CD4-positive, alpha-beta T cell treated with Interleukin-17A for 4 hours (primary cell): ENCODE data around the gene FGF4.

ENCODE experiments used
- DNase-seq: peaks from one replicate; pipeline ENCODE4 v3.0.0-alpha.2; 2020; ENCODE audit warnings: mixed read lengths

The FGF4 gene, protein sequence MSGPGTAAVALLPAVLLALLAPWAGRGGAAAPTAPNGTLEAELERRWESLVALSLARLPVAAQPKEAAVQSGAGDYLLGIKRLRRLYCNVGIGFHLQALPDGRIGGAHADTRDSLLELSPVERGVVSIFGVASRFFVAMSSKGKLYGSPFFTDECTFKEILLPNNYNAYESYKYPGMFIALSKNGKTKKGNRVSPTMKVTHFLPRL

DNA sequence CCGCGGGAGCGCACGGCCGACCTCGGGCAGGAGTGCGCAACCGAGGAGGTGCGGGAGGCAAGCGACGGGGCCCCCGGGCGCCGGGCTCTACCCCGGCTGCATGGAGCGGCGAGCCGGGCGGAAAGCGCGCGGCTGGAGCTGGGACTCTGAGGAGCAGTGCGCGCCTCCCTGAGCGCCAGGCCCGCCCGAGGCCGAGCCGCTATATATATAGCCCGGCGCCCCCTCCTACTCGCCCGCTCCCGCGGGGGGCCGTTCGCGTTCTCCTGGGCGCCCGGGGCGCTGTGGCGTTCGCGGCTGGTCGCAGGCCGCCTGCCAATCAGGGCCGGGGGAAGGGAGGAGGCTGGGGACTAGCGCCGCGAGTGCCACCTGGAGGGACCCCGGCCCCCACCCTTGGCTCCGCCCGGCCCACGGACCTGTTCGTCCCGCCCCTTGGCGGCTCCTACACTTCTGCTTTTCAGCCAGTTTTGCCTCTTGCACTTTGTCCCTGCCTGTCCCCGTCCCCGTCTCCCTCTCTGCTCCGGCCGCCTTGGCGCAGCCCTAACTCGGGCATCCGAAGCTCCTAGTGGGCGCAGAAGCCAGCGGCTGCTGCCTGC is at the start of gene FGF4:
FGF4 (minus strand) TSS at position 179 of the 593 bp plus-strand sequence. CDS start 257 bp downstream, outside the sequence.
- DNase-seq = no peak

DNA sequence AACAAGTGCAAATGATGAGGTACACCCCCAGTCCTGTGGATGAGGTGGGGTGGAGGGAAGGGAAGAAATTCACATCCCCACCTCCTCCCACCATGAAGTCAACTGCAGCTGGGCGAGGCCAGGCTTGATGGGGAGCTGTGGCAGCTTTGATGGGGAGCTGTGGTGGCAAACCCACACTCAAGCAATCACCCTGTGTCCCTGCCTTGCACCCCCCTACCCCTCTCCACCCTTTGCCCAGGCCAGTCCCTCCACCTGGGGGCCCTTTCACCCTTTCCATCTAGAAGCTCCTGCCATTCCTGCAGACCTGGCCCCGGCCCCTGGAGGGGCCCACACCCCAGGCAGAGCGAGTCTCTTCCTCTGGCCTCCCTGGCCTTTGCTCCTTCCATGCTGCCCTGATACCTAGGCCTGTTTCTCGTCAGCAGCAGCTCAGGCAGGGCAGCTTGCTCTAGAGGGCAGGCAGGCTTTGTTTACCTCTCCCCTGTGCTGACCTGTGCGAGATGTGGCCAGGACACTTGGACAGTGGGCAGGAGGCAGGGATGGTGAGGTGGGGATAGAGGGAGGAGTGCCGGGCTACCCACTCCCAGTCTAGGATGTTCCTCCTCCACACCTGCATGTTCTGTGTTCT is 48.6 kb upstream of the FGF4 start:
- no peak for DNase-seq

DNA sequence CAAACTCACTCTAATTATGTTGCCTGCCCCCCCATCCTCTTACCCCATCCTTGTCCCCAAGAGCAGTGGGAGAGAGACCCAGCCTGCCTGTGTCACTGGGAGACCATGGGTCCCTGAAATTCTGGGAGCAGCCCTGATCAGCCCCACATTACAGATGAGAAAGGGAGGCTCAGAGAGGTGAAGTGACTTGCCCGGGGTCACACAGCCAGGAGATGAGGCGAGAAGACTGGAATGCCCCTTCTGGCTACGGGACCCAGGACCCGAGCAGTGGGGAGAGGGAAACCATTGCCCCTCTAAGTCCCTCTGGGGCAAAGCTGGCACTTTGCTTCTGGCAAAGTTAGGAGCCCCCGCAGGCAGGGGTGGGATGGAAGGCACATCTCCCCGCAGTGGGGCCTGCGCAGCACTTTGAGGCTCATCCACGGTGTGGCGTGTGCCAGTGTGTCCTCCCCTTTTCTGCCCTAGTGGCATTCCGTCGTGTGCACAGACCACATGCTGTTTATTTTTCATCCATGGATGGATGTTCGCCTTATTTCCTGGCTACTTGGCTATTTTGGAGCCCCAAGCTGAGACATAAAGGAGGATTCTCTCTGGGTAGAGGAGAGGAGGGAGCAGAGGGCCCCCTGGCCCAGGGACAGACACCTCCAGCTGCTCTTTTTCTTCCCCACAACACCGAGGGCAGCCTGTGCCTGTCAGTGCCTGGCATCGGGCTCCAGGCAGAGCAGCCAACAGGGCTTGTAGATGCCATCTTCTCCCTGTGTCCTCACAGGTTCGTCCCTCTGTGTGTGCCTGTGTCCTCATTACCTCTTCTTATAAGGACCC is 47.7 kb upstream of the FGF4 start:
- DNase-seq = no peak

DNA sequence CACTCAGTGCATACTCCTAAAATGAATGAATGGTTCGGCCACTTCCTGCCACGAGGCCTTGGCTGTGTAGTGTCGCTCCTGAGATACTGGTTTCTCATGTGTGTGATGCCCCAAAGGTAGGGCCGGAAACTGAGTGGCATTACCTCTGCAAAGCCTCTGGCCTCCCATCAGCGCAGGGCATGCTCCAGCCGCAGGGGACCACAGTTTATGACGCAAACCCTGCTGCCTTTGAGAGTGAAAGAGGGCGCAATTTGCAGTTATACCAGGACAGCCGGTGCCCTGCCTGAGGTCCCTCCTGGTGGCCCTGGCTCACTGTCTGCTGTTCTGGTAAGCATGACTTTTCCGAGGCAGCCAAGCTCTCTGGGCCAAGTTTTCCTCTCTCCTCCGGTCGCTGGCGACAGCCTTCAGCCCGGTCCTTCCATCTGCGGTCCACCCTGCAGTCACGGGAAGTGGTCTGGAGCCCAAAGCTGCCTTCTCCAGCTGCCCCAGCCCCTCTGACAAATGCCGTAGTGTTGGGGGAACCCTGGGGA is 46.4 kb upstream of the FGF4 start:
- no peak for DNase-seq

DNA sequence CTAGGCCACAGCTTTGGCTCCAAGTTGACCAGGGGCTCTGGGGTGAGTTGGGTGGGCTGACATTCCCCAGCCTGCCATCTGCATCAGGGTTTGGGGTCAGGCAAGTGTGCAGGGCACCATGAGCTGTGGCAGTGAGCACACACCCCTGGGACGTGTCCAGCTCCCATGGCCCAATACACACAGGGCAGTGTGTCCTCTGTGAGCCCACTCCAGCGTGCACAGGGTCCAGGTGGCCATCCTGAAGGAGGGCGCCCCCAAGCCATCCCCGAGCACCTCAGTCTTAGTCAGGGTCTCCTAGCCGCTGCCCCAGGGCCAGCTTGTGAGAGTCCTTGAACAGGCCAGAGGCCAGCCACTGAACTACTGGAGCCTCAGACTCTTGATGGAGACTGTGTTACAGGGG is 45.3 kb upstream of the FGF4 start:
- DNase-seq = no peak

DNA sequence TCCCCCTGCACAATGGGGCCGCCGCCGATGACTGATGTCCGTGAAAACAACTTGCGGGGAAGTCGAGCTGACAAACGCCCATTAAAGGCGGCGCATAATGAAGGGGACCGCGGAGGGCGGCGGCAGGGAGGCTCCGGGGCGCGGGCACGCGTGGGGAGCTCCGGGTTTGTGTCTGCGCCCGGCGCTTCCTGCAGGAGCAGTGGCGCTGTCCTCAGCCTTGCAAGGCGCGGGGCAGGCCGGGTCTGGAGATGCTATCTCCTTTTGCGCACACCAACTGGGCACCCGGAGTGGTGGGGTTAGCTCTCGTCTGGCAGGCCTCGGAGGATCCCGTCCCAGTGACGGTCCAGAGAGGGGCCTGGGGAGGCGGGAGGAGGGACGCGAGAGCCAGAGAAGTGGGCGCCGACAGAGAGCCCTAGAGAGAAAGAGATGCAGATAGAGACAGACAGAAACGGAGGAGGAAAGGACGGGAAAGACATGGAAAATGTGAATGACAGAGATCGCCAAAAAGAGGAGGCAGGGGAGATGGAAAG is 44.5 kb upstream of the FGF4 start:
- no peak for DNase-seq

DNA sequence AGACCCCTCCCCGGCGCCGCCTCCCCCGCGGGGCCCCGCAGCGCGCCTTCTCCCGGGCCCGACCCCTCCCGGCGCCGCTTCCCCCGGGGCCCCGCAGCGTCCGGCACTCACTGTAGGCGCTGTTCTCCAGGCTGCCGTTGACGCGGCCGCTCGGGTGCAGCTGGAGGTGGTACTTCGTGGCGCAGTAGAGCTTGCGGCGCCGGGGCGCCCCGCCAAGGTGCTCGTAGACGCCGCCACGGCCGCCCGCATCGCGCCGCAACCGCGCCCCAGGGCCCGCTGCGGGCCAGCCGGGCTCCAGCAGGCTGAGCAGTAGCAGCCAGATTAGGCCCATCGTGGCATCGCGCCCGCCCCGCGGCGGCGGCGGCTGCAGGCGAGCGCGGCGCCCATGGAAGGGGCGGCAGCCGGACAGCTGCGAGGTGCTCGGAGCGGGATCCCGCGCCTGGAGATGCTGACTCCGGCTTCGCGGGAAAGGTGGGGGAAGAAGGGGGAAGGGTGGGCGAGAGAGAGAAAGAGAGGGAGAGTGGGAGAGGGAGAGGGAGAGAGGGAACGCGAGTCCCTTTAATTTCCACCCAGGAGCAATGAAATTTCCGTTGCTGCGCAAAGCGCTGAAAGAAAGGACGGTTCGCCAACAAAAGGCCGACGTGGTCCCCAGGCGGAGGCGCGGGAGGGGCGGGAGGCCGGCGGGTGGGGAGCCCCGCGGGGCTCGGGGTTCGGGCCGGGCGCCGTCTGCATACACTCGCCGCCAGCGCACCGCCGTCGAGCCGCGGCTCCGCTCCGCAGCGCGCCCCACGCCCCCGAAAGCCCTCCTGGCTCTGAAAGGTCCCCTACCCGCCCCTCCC is 43.7 kb upstream of the FGF4 start, which contains the start of gene FGF3:
FGF3 (minus strand) TSS at position 814 of the 839 bp plus-strand sequence; CDS start at position 331, 483 bp downstream.
- DNase-seq = no peak

DNA sequence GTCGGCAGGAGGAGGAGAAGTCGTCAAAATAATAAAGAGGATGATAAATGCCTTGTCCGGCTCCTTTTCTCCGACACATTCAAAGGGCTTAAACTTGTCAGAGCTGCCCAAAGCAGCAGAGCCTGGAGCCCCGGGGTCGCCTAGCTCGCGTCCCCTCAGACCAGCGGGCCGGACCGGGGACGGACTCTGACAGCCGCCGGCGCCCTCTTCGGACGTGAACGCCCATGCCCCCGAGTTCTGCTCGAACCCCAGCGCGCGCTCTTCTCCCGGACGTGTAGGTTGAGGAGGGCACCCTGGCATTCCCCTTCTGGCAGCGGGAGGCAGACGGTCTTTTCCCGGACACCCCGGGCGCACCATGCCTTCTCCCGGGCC is 43.1 kb upstream of the FGF4 start:
- DNase-seq = no peak

DNA sequence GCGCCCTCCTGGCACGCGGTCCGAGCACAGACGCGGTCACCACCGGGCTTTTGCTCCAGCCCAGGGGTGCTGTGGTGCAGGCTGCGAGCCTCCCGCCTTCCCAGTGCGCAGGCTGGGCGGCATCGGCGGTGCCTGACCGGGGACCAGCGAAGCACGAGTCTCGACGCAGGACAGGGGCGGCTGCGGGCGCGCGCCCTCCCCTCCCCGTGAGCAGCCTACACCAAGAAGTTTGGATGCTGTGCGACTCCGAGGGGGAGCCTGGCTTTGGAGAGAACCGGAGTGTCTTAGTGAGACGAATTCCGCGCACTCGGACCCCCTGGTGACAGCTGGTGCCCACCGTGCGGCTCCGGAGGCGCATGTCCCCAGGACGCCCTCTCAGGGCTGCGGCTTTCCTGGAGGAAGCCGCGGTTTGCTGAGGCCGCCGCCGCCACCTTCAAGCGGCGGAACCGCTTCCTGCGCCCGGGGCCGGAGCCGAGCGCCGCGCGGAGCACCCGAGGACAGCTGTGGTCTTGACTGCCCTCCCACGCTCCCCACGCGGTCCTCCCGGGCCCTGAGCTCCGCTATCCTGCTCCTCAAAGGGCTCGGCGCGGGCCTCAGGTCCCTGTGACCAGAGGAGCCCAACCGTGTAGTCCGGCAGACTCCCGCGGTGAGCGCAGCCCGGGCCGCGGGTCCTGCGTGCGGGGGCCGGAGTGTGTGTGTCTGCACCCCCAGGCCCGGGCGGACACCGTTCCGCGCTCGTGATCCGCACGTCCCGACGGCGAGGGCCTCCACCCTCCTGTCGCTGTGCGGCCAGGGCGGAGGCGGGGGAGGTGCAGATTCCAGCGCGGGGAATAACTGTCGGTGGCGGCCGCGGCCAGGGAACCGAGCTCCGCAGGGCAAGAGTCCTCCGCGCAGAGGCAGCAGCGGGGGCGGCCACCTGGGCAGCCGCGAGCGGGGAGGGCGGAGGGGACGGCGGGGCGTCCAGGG is 42.4 kb upstream of the FGF4 start:
- DNase-seq = no peak

DNA sequence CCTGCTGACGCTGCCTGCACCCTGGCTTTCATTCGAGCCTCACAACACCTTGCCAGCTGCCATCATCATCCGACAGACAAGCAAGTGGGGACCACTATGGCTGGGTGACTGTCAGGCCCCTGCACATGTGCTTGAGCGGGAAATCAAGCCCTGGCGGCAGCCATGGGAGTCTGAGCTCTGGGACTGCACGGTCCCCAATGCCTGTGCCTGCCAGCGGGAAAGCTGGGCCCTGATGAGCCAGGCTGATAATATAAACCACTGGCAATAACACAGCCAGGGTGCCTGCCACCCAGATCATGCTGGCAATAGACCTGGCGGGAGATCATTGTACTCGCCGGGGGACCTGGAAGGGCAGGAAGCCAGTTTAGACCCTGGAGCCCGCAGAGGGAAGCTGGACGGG is 41.5 kb upstream of the FGF4 start:
- no peak for DNase-seq

DNA sequence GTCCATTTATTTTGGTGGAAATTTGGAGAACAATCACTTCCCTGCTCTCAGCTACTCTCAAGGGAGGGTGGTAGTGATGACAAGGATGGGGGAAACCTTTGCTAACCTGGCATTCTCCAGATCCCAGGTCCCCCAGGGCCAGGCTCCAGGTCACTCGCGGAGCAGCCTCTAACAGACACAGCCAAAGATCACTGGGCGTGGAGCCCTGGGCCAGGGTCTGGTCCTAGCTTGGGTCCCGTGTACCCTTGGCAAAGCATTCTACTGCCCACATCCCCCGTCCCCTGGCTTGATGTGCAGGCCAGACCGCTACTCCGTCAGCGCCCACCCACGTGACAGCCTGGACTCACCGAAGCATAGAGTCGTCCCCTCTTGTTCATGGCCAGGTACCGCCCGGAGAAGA is 40.8 kb upstream of the FGF4 start:
- DNase-seq = no peak

DNA sequence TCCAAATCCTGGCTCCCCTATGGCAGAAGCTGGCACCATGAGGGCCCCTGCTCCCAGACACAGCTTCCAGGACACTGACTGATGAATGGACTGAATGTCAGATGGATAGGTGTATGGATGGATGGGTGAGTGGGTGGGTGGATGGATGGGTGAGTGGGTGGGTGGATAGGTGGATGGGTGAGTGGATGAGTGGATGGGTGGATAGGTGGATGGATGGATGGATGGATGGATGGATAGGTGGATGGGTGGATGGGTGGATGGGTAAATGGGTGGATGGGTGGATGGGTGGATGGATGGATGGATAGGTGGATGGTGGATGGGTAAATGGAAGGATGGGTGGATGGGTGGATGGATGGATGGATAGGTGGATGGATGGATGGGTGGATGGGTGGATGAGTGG is 39.8 kb upstream of the FGF4 start:
- no peak for DNase-seq

DNA sequence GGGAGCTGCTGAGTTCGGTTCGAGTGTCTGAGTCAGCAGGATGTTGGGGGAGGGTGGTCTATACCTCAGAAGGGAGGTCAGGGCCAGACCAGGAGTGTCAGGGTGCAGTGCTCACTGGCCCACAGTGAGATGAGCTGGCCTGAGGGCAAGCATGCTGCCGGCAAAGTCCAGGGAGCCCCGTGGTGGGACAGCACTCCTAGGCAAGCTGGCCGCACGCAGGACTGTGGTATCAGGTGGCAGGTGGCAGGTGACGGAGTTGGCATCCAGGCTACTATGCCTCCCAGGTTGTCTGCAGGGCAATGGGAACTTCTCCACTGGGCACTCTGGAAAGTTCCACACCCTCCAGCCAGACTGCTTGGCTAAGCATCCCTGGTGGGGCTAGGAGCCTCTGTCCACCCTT is 39.3 kb upstream of the FGF4 start:
- DNase-seq = no peak

DNA sequence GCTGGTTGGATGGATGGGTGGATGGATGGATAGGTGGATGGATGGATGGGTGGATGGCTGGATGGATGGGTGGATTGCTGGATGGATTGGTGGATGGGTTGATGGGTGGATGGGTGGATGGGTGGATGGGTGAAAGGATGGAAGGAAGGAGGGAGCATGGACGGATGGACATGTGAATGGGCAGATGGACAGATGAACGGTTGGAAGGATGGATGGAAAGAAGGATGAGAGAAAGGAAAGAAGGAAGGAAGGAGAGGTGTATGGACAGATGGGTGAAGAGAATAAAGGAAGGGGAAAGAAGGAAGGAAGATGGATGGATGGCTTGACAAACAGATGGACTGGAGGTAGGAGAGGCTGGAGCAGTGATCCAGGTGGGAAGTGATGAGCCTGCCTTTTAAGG is 38.7 kb upstream of the FGF4 start:
- DNase-seq = no peak

DNA sequence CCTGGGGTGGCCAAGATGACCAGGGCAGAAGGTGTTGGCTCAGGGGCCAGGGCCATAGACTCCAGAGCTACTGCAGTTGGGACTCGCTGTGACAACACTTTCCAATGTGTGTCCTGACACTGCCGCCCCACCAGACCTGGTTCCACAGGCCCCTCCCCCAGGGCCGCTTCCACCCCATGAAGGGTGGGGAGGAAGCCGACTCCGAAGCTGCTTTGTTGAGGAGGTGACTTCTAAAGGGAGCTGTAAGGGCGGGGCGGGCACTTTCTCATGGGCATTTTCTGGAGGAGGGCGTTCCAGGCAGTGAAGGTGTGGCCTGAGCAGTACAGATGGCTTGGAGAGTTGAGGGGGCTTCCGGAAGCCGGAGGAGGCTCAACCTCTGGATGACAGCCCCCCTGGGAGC is 37.8 kb upstream of the FGF4 start:
- DNase-seq = no peak

DNA sequence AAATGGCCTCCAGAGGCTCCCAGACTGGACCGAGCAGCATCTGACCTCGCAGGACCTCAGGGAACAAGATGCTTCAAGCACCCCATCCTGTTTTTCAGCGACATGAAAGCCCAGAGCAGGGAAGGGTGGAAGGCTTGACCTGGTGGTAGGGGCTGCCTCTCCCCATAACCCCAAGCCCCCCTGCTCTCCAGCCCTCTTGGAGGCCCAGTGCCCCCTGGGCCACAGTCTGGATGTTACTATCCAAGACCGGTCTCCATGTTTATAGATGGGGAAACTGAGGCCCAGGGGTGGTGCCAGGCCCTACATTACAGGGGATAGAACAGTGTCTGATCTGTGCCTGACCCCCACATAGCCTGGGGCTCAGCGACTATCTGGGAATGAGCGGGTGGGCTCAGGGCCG is 37.1 kb upstream of the FGF4 start:
- DNase-seq = no peak

DNA sequence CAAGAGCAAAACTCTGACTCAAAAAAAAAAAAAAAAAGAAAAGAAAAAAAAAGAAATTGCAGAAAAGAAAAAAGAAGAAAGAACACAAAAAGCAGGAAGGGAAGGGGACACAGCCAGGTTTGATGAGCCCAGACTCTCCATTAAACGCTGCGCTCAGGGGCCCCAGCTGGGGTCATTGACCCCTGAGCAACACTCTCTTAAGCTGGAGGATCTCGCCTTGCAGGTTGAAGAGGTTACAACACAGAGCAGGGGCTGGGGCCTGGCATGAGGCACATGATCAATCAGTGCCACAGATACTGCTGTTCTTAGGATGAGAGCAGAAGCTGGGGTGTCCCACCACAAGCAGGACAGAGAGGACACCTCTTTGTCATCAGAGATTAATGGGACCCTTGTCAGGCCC is 36.3 kb upstream of the FGF4 start:
- no peak for DNase-seq

DNA sequence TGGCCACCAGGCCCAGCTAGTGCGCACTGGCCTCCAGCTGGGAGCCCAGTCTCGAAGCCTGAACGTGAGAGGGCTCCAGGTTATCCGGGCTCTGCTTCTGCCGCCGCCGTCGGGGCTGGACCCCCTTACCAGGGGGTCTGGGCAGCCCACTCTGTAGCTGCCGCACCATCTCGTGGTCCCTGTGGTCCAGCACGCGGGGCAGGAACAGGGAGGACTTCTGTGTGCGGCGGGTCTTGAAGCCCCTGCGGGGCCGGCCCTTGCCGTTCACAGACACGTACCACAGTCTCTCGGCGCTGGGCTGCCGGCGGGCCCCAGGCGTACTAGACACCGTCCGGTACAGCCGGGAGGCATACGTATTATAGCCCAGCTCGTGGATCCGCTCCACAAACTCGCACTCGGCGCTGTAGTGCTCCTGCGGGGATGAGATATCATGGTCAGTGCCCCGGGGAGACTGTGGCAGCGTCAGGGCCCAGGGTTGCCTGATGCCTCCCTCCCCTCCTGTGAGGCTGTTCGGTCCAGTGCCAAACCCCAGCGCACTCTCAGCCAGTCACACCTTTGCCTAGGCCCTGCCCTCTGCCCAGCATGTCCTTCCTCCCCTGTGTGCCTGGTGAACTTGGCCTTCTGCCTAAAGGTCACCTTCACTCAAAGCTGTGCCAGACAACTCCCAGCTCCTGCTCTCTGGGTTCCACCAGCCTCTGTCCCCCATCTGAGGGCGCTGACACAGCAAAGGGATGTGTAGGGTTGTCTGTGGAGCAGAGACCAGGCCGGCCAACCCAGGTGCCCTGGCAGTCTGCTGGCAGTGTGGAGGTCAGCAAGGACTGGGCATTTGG is 35.4 kb upstream of the FGF4 start:
- no peak for DNase-seq

DNA sequence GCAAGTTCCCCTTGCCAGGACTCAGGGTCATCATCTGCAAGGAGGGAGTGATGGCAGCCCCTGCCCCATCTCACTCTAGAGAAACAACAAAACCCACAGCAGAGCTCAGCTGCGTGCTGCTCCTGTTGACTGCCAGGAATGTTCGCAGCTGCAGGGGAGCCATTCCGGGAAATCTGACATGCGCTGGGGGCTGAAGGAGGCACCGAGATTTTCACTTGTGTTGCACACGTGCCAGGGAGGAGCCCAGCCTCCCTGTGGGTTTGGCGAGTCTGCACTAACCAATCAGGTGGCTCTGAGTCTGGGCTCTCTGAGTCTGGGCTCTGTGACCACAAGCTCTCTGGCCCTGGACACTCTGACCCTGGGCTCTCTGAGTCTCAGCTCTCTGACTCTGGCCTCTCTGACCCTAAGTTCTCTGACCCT is 33.5 kb upstream of the FGF4 start:
- no peak for DNase-seq
